GM19238 (cell line): ENCODE data around the gene PRKCQ.

Source experiments
- DNase-seq: peaks from one replicate; pipeline ENCODE4 v3.0.0; 2011; ENCODE audit warnings: low spot score; ENCODE audit not compliant: insufficient read length

PRKCQ gene

GRCh38 chr10:6408799-6409198 is 171.3 kb downstream of the PRKCQ start:
- DNase-seq = no peak

DNA sequence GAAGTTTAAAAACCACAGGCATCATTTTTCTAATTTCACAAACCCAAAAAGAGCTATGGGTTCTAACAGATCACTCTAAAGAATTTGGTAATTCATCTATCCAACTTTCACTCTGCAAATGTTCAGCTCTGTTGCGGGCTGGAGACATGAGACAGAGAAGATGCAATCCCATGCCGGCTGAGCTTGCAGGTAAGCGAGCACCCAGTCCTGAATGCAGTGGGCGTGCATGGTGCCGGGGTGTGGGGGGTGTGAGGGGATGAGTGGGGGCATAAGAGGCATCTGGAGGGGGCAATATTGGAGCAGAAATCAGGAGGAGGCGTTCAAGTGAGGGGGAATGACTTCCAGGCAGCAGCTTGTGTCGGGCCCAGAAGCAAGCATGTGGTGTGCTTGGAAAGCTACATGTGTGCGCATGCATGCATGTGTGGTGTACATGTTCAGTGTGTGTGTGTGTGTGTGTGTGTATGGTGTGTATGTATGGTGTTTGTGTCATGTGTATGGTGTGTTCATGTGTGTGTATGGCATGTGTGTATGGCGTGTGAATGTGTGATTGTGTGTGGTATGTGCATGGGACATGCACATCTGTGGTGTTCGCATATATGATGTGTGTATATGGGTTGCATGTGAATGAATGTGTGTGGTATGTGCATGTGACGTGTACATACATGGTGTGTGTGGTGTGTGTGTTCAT is 172.9 kb downstream of the PRKCQ start:
- no peak for DNase-seq

- no peak for DNase-seq
Observed at GRCh38 chr10:6406220-6407033, 173.6 kb downstream of the PRKCQ start.

DNA sequence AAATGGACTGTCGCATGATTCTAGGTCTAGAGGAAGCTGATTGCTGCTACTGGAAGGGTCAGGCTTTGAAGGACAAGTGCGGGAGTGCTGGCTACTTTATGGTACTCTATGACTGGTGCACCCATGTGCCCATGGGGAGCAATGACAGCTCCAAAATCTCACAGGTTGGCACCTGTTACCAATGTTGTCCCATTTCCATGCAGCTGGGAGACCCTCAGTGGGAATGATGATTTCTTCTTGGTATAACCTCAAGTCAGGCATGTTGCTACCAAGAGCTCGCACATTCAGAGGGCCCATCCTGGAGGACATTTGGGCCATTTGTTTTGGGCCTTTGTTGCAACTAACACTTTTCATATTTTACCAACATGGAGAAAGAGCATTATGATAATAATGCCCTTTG is 174.4 kb downstream of the PRKCQ start:
- no peak for DNase-seq

DNA sequence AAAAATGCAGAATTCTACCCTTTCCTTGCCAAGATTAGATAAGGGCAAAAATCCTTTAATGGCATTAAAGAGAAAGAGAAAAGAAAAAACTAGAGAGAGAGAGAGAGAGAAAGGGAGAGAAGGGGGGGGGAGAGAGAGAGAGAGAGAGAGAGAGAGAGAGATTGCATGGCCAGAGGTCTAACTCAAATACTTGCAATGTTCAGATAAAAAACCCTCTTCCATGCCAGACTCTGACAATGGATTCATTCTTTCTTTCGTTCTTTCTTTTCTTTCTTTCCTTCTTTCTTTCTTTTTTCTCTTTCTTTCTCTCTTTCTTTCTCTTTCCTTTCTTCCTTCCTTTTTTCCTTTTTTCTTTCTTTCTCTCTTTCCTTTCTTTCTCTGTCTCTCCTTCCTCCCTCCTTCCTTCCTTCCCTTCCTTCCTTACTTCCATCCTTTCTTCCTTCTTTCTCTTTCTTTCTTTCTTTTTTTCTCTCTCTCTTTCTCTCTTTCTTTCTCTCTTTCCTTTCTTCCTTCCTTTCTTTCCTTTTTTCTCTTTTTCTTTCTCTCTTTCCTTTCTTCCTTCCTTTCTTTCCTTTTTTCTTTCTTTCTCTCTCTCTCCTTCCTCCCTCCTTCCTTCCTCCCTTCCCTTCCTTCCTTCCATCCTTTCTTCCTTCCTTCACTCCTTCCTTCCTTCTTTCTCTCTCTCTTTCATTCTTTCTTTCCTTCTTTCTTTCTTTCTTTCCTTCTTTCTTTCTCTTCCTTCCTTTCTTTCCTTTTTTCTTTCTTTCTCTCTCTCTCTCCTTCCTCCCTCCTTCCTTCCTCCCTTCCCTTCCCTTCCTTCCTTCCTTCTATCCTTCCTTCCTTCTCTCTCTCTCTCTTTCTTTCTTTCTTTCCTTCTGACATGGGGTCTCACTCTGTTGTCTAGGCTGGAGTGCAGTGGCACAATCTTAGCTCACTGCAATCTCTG is 175.7 kb downstream of the PRKCQ start:
- no peak for DNase-seq

DNA sequence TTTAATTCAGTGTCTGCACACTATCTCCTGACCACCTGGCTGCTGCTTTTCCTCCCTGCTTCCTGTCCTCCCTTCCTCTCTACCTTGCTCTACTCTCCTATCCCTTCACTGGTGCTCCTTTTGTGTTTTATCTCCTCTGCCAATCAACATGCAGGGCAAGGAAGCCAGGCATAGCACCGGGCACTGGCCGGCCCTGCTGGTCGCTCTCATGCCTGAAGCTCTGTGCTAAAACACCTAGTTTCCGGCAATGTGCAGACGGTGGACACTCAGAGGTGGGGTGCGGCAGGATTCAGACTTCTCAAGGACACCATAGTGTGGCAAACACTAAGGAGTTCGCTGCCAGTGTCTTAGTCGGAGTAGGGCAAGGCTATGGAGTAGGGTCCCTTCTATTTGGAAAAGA is 177.1 kb downstream of the PRKCQ start:
- no peak for DNase-seq

DNA sequence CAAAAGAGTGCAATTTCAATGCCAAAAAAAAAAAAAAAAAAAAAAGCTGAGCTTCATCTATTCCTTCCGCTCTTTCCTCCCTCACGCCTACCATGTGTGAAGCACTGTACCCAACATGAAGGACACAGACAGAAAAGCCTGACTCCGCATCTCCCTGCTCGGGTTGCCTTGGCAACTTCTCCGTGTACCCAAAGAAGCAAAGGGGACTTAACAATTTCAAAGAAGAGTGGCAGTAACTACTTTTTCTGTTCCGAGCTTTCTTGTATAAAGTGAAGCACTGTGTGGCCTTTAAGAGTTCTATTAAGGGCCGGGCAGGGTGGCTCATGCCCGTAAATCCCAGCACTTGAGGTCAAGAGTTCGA is 177.7 kb downstream of the PRKCQ start:
- DNase-seq = no peak

- DNase-seq = peak; percentile 63
Observed at GRCh38 chr10:6401558-6402348, 178.3 kb downstream of the PRKCQ start.

DNA sequence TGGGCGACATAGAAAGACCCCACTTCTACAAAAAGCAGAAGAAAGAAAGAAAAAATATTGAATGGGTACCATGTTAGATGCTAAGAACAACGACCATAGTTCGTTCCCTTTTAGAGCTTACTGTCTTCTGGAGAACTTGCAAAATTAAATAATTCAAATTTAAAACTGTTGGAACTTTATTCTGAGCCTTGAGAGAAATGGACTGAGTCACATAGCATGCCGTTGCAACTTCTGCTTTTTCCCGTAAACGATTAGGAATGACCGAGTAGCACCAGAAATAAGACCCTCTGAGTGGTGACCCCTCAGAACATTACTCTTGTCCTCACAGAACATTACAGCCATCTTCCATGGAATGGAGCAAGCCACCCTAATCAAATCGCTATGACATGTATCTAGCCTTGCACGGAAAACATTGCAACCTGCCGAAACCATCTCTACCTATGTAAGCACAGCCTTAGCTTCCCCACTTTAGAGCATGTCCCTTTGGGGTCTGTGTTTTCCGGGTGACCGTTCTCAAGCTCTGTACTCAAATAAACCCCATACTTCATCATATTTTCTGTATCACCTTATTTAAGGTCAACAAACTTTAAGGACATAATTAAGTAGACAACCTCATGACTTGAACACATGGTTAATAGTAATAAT is 179.1 kb downstream of the PRKCQ start:
- DNase-seq = no peak

DNA sequence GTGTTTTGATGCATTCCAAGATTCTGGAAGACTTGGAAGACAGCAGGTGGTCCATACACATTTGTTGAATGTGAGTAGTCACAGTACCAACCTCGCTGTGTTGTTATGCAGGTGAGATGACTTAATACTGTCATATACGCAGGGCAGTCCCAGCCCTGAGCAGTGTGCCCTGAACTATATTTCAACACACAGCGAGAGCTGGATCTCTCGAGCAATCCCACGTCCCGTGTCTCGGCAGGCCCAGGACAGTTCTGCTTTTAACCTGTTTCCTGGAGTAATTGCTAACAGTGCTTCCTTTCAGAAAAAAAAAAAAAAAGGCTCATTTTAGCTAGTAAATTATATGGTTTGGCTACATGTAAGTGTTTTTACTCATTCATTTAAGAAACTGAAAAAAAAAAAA is 179.7 kb downstream of the PRKCQ start:
- DNase-seq = no peak

DNA sequence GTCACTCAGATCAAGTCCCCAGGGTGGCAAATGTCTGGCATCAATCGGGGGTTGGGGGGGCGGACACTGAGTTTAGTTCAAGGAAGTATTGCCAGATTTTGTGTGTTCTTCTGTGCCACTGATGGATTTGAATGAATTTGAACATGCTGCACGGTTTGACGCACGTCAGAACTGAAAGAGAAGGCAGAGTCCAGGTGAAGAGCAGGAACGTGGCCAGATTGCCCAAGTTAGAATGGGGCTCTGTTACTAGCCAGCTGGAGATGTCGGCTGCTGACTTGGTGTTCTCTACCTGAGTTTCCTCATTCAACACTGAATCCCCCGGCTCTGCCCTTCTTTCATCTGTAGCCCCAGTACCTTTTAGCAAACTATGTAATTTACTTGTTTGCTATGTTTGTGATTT is 180.2 kb downstream of the PRKCQ start:
- no peak for DNase-seq

- no peak for DNase-seq
Observed at GRCh38 chr10:6399231-6399741, 180.8 kb downstream of the PRKCQ start.

DNA sequence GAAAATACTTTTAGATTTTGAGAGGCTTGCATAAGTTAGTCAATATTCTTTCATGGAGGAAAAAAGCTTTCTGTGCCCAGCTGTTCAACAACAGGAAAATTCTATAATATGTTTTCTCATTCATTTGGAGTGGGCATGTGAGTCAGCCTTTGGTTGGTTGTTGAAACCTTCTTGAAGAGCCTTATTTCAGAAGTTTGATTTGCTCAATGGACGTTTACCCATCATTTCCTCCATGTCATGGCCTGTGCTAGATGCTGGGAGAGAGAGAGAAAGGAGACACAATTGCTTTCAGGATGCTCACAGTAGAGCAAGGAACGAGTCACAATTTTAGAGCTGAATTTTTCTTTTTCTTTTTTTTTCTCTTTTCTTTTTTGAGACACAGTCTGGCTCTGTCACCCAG is 181.7 kb downstream of the PRKCQ start:
- DNase-seq = no peak

GRCh38 chr10:6396652-6397051 is 183.4 kb downstream of the PRKCQ start:
- no peak for DNase-seq

- DNase-seq = no peak
Observed at GRCh38 chr10:6396226-6396625, 183.8 kb downstream of the PRKCQ start.

DNA sequence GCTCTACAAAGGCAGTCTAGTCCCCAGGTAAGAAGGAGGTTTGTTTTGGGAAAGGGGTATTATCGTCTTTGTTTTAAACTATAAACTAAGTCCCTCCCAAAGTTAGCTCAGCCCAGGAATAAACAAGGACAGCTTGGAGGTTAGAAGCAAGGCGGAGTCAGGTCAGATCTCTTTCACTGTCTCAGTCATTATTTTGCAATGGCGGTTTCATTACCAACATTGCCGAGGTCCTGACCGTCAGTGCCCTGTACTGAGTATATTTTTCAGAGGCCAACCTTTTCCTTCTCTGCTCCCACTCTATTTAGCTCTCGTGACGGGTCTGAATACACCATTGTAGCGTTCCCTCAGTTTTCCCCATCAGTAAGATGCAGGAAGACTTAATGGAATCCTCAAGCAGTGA is 184.5 kb downstream of the PRKCQ start:
- no peak for DNase-seq

DNA sequence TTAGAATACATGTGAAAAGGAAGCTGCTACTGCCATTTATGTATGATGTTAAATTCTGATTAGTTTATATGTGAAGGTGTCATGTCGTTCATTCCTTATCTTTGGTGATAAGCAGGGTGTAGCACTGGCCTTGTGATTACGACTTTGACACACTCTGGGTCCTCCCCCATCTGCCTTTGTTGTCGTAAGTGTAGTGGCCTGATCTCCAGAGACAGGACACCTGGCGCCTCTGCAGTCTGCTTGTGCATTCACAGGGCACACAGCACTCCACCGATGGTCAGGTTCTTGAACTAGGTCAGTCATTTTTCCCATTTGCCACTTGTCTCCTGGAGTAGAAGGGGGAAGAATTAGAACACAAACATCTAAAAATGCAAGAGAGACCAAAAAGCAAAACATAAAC is 186.0 kb downstream of the PRKCQ start:
- DNase-seq = no peak

DNA sequence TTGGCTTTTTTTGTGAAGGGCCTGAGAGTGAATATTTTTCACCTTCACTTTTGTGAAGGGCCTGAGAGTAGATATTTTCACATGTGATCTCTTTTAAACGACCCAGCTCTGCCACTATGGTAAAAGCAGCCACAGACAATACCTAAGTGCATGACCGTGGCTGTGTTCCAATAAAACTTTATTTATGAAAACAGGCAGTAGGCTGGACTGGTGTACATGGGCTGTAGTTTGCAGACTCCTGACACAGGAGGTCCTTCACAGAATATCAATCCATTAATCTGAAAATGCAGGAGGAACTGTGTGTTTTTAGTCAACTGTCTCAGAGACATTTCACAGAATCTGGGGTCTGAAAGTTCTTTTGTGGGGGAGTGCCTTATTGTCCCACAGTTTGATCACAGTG is 186.9 kb downstream of the PRKCQ start:
- no peak for DNase-seq

GRCh38 chr10:6390213-6390845 is 189.7 kb downstream of the PRKCQ start:
- no peak for DNase-seq
